Caco-2 (cell line): ENCODE results near the gene FAM89A. TPM values are rescaled to one million over a fixed set of nuclear protein-coding genes. Genes with fewer than 3 reads are reported as not detected.
A peak's percentile ranks its signal among the peaks of the same experiment; 100 is the strongest.

ENCODE experiments used
- BruUV-seq: library from RNA; stranded (reverse); fragments of 400-500 nt; replicated peaks from 2 replicates; lab custom pipeline; 2021; lab: Mats Ljungman, UMichigan
- CTCF ChIA-PET: fragments of 300-600 bp; sonication (Branson Sonifier 250); formaldehyde crosslinking; loops from one replicate; lab custom pipeline; 2022; ENCODE audit warnings: antibody characterized with exemption; lab: Charles Lee
- POLR2A ChIA-PET: fragments of 300-600 bp; sonication (Branson Sonifier 250); formaldehyde crosslinking; loops from one replicate; lab custom pipeline; 2022; ENCODE audit warnings: antibody characterized with exemption; lab: Charles Lee
- DNase-seq, 2 experiments: peaks; one replicate each; pipeline versions ENCODE4 v3.0.0 to v3.0.0-alpha.2; 2020 to 2022
- H3K27me3 ChIP-seq: replicated peaks from 2 replicates; pipeline ENCODE4 v1.6.0; 2011; ENCODE audit warnings: low read length; ENCODE audit not compliant: control insufficient read depth, insufficient read depth
- H3K36me3 ChIP-seq: 2 replicates; pipeline ENCODE4 v1.5.1; 2011; ENCODE audit warnings: low read length; ENCODE audit not compliant: control insufficient read depth, insufficient read depth
- H3K4me1 ChIP-seq: fragments of 250-450 bp; sonication (Bioruptor Pico); 2 replicates; pipeline ENCODE4 v1.5.1; 2020; ENCODE audit warnings: mild to moderate bottlenecking
- H3K4me3 ChIP-seq: 2 replicates; pipeline ENCODE4 v1.5.1; 2011; ENCODE audit warnings: low read depth, mild to moderate bottlenecking, control low read depth, low read length
- H3K9me3 ChIP-seq: fragments of 250-450 bp; sonication (Bioruptor Pico); 2 replicates; pipeline ENCODE4 v1.5.1; 2020; ENCODE audit warnings: mild to moderate bottlenecking, moderate library complexity
- H3K27ac Mint-ChIP-seq: one replicate; pipeline ENCODE4 v1.8.0; 2022; ENCODE audit warnings: mixed read lengths; ENCODE audit not compliant: unreplicated experiment
- H3K27me3 Mint-ChIP-seq: one replicate; pipeline ENCODE4 v1.8.0; 2022; ENCODE audit warnings: mixed read lengths; ENCODE audit not compliant: insufficient read depth, unreplicated experiment
- H3K36me3 Mint-ChIP-seq: one replicate; pipeline ENCODE4 v1.8.0; 2022; ENCODE audit warnings: mild to moderate bottlenecking, mixed read lengths; ENCODE audit not compliant: insufficient read depth, unreplicated experiment
- H3K4me1 Mint-ChIP-seq: one replicate; pipeline ENCODE4 v1.8.0; 2022; ENCODE audit warnings: low read depth, mixed read lengths; ENCODE audit not compliant: unreplicated experiment
- H3K4me3 Mint-ChIP-seq: one replicate; pipeline ENCODE4 v1.8.0; 2022; ENCODE audit warnings: mild to moderate bottlenecking, moderate library complexity, mixed read lengths; ENCODE audit not compliant: unreplicated experiment
- H3K9me3 Mint-ChIP-seq: one replicate; pipeline ENCODE4 v1.8.0; 2022; ENCODE audit warnings: mixed read lengths; ENCODE audit not compliant: unreplicated experiment
- CTCF ChIP-seq, 2 experiments: fragments of 200-600 bp in 1 of 2; IDR thresholded peaks; 1 replicate in 1 of 2; 2 replicates in 1 of 2; pipeline versions ENCODE4 v1.5.1 to v1.8.0; 2011 to 2022; ENCODE audit warnings: antibody characterized with exemption in 1 of 2, control low read depth in 1 of 2, inconsistent platforms in 1 of 2, low read depth in 1 of 2, low read length in 1 of 2, mild to moderate bottlenecking in 1 of 2, moderate library complexity in 1 of 2; ENCODE audit not compliant: insufficient read depth in 1 of 2, severe bottlenecking in 1 of 2, unreplicated experiment in 1 of 2
- intact Hi-C: fragments of 100-400 bp; cut with micrococcal nuclease; formaldehyde crosslinking; loops from one replicate; pipeline ENCODE4 v1.10.0; 2022; ENCODE audit not compliant: unreplicated experiment
- total RNA-seq: library from RNA; stranded (reverse); gene quantifications from 2 replicates; pipeline ENCODE4 v1.2.3, GENCODE V29; 2022

Gene FAM89A
- total RNA-seq, 1 experiment from 2014 or later: 44.2 TPM

GRCh38 chr1:231040800-231041718 lies 1.0 kb upstream of the FAM89A start:
- no peaks in the 10 kb centered on the region for H3K9me3 Mint-ChIP-seq
- peak; percentile 24 to 46 for DNase-seq
- H3K36me3 ChIP-seq: no peaks in the 10 kb centered on the region
- no peaks in the 10 kb centered on the region for H3K27me3 ChIP-seq
- peaks cover 35% of the 10 kb centered on the region for H3K4me1 ChIP-seq
- ChIA-PET POLR2A (no interaction called here), CTCF (no interaction called here)
- peak overlapping the region; percentile 78 for H3K4me3 ChIP-seq
- no peaks in the 10 kb centered on the region for H3K27me3 Mint-ChIP-seq
- no peak for TF ChIP-seq CTCF (IDR thresholded peaks at IDR 0.05; ENCODE audit: insufficient read depth in 1 of 2, low read depth in 1 of 2, low read length in 1 of 2, severe bottlenecking in 1 of 2, unreplicated experiment in 1 of 2)
- peak overlapping the region; percentile 85 for H3K4me3 Mint-ChIP-seq
- H3K36me3 Mint-ChIP-seq: peaks cover 18% of the 10 kb centered on the region
- H3K27ac Mint-ChIP-seq: peak overlapping the region; percentile 19
- H3K9me3 ChIP-seq: 0 out of 2 replicates have a peak, but pooled peaks cover 4% of the 10 kb centered on the region
- BruUV-seq: no TSS peak
- H3K4me1 Mint-ChIP-seq: peaks cover 40% of the 10 kb centered on the region
- intact Hi-C loops: no loop called here

DNA sequence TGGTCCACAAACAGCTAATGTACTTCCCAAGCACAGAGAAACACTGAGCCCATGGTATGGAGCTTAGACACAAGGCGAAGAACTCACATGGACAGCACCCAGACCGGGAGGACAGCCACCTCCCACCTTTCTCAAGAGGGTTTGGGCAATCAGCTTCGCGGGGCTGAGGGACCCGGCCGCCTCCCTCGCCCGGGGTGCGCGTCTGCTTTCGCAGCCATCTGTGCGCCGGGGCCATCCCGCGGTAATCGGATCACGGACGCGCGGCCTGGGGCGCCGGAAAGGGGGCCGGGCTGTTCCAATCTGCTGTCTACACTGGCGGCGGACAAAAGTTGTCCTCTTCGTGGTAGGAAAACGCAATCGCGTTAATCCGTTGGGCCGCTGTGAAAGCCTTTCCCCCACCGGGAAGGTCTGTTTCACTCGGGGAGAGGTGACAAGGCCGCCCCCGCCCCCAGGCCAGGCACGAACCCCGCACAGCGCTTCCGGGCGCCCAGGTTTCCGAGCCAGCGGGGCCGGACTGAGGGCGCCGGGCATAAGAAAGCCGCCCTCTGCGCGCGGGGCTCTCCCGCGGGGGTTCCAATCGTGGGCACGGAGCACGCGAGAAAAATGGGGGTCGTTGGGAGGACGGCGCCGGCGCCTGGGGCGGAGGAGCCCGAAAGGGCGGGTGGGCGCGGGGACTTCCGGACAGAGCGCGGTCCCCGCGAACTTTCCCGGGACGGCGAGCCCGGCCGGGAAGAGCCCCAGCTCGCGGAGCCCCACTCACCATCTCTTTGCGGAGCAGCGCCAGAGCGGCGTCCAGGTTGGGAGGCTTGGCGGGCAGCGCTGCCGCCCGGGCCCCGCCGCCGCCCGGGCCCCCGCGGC lies 664 bp downstream of the FAM89A start:
- ChIA-PET POLR2A (interaction anchor here (0.8 kb wide), 1 partner anchor 181 kb away, joined by 3 read pairs; no protein-coding TSS in a partner anchor), CTCF (interaction anchor here (1.2 to 2.8 kb wide), 2 partner anchors 53 to 195 kb away, joined by 3 to 9 read pairs; no protein-coding TSS in a partner anchor)
- H3K9me3 ChIP-seq: 0 out of 2 replicates have a peak, but pooled peaks cover under 1% of the 10 kb centered on the region
- H3K9me3 Mint-ChIP-seq: no peaks in the 10 kb centered on the region
- no peaks in the 10 kb centered on the region for H3K36me3 ChIP-seq
- intact Hi-C loops: loop anchor here (2.0 kb wide), 3 partner anchors 53 to 171 kb away; no protein-coding TSS in a partner anchor
- no TSS peak for BruUV-seq
- peak overlapping the region; percentile 81 for H3K4me3 Mint-ChIP-seq
- peaks cover 18% of the 10 kb centered on the region for H3K36me3 Mint-ChIP-seq
- H3K4me1 ChIP-seq: peaks cover 26% of the 10 kb centered on the region
- H3K27me3 Mint-ChIP-seq: no peaks in the 10 kb centered on the region
- peak overlapping the region; percentile 55 for H3K27ac Mint-ChIP-seq
- H3K27me3 ChIP-seq: no peaks in the 10 kb centered on the region
- no peak for TF ChIP-seq CTCF (IDR thresholded peaks at IDR 0.05; ENCODE audit: insufficient read depth in 1 of 2, low read depth in 1 of 2, low read length in 1 of 2, severe bottlenecking in 1 of 2, unreplicated experiment in 1 of 2)
- DNase-seq: peak; percentile 51 to 64
- H3K4me1 Mint-ChIP-seq: peaks cover 35% of the 10 kb centered on the region
- peak overlapping the region; percentile 78 for H3K4me3 ChIP-seq
